K562 (cell line): ENCODE data around the gene LMBR1. TPM values are rescaled to one million over a fixed set of nuclear protein-coding genes. Genes with fewer than 3 reads are reported as not detected.
"Not testable (repeated sequence)": the region's sequence is repeated elsewhere in the genome, so short reads cannot be mapped to it uniquely, and the experiment has no call there.

ENCODE experiments used
- ATAC-seq: fragments of 200-7000 bp; cut with Tn5 transposase; 3 replicates; pipeline ENCODE4 v1.9.1; 2020; ENCODE audit warnings: moderate library complexity
- BruUV-seq: library from RNA; stranded (reverse); fragments of 400-500 nt; replicated peaks from 2 replicates; lab custom pipeline; 2021; lab: Mats Ljungman, UMichigan
- CTCF ChIA-PET: fragments of 300-600 bp; formaldehyde crosslinking; extraction: SDS; loops from one replicate; lab custom pipeline; 2021; ENCODE audit warnings: low intra/inter-chr PET ratio; lab: Yijun Ruan, JAX
- POLR2A ChIA-PET: fragments of 300-600, 350-650 bp; sonication (Branson Sonifier 250); formaldehyde crosslinking; extraction: SDS; loops from one replicate; lab custom pipeline; 2021; ENCODE audit warnings: antibody characterized with exemption, inconsistent platforms; lab: Yijun Ruan, JAX
- DNase-seq, 4 experiments: peaks; one replicate each; pipeline versions ENCODE4 v3.0.0 to v3.0.0-alpha.2; 2011 to 2018; ENCODE audit warnings: low spot score in 3 of 4, mixed read lengths in 3 of 4; ENCODE audit errors: extremely low read depth in 1 of 4
- FAIRE-seq: peaks from 2 replicates; lab custom pipeline; 2011; peaks lifted over from hg19 to GRCh38; lab: Jason Lieb, UNC
- H2AFZ ChIP-seq: 2 replicates; pipeline ENCODE4 v1.6.0; 2011; ENCODE audit warnings: low read depth, low read length, control low read depth, inconsistent platforms
- H3K27ac ChIP-seq: fragments of 200-600 bp; 3 replicates; pipeline ENCODE4 v1.8.0; 2011; ENCODE audit warnings: low read depth, mild to moderate bottlenecking, control low read depth, inconsistent platforms, low read length, moderate library complexity, mixed read lengths; ENCODE audit errors: extremely low read depth
- H3K27me3 ChIP-seq, 2 experiments: fragments of 300-600 bp in 1 of 2; 2 replicates in 1 of 2; 3 replicates in 1 of 2; pipeline versions ENCODE4 v1.6.0 to v1.8.0; 2011; ENCODE audit warnings: inconsistent platforms in 2 of 2, low read length in 2 of 2, mild to moderate bottlenecking in 1 of 2, mixed read lengths in 1 of 2, moderate library complexity in 1 of 2; ENCODE audit not compliant: control insufficient read depth in 2 of 2, insufficient read depth in 2 of 2
- H3K36me3 ChIP-seq: fragments of 300-600 bp; 3 replicates; pipeline ENCODE4 v1.8.0; 2011; ENCODE audit warnings: mild to moderate bottlenecking, low read length, inconsistent platforms; ENCODE audit not compliant: control insufficient read depth, insufficient read depth
- H3K4me1 ChIP-seq, 2 experiments: fragments of 200-600 bp in 1 of 2; replicated peaks in 1 of 2; 2 replicates in 1 of 2; 3 replicates in 1 of 2; pipeline versions ENCODE4 v1.5.1 to v1.8.0; 2011; ENCODE audit warnings: inconsistent platforms in 2 of 2, low read length in 2 of 2, mild to moderate bottlenecking in 1 of 2, mixed read lengths in 1 of 2, moderate library complexity in 1 of 2; ENCODE audit not compliant: control insufficient read depth in 2 of 2, insufficient read depth in 2 of 2
- H3K4me2 ChIP-seq: 2 replicates; pipeline ENCODE4 v1.6.1; 2011; ENCODE audit warnings: low read length, control low read depth, inconsistent platforms, mixed read lengths; ENCODE audit not compliant: insufficient read depth
- H3K4me3 ChIP-seq: fragments of 200-600 bp; sonication (generic), shearing (Covaris generic); 2 replicates; pipeline ENCODE4 v1.5.1; 2016; ENCODE audit warnings: control low read depth, inconsistent platforms
- H3K79me2 ChIP-seq: fragments of 200-600 bp; 3 replicates; pipeline ENCODE4 v1.8.0; 2011; ENCODE audit warnings: low read length, inconsistent platforms; ENCODE audit not compliant: control insufficient read depth, insufficient read depth
- H3K9ac ChIP-seq, 2 experiments: 2 replicates each; pipeline versions ENCODE4 v1.6.0 to v1.6.1; 2011; ENCODE audit warnings: low read depth in 2 of 2, low read length in 2 of 2, control low read depth in 1 of 2, inconsistent platforms in 1 of 2, mild to moderate bottlenecking in 1 of 2, mixed read lengths in 1 of 2; ENCODE audit not compliant: insufficient read depth in 1 of 2
- H3K9me1 ChIP-seq: one replicate; pipeline ENCODE4 v1.6.0; 2011; ENCODE audit warnings: inconsistent platforms, mild to moderate bottlenecking, low read length, moderate library complexity; ENCODE audit not compliant: control insufficient read depth, insufficient read depth
- H3K9me3 ChIP-seq: replicated peaks from 2 replicates; pipeline ENCODE4 v1.5.1; 2011; ENCODE audit warnings: low read depth, low read length, inconsistent platforms; ENCODE audit not compliant: control insufficient read depth, insufficient read depth
- H4K20me1 ChIP-seq: replicated peaks from 2 replicates; pipeline ENCODE4 v1.6.1; 2011; ENCODE audit warnings: low read length, inconsistent platforms, mixed read lengths; ENCODE audit not compliant: control insufficient read depth, insufficient read depth
- ARID1B ChIP-seq: fragments of 450-650 bp; IDR thresholded peaks from 2 replicates; pipeline ENCODE4 v1.6.1; 2016; ENCODE audit warnings: antibody characterized with exemption, mild to moderate bottlenecking, inconsistent platforms
- ATF1 ChIP-seq, 2 experiments: fragments of 450-650 bp in 1 of 2; IDR thresholded peaks; 2 replicates each; pipeline ENCODE4 v1.6.1; 2016; ENCODE audit warnings: missing compliant biosample characterization in 1 of 2, missing genetic modification characterization in 1 of 2
- C11orf30 ChIP-seq: fragments of 450-650 bp; IDR thresholded peaks from 2 replicates; pipeline ENCODE4 v1.6.1; 2016; ENCODE audit warnings: low read depth, mild to moderate bottlenecking
- CBFA2T2 ChIP-seq: fragments of 450-650 bp; conservative IDR thresholded peaks from 2 replicates; pipeline ENCODE4 v1.6.1; 2017; ENCODE audit warnings: mild to moderate bottlenecking
- CEBPB ChIP-seq: fragments of 450-650 bp; IDR thresholded peaks from 2 replicates; pipeline ENCODE4 v1.6.1; 2016; ENCODE audit warnings: missing genetic modification characterization, missing compliant biosample characterization
- CEBPG ChIP-seq, 3 experiments: fragments of 200-800 bp in 1 of 3; sonication (Bioruptor generic) in 1 of 3; sonication (generic) in 1 of 3; formaldehyde crosslinking in 1 of 3; IDR thresholded peaks in 2 of 3; conservative IDR thresholded peaks in 1 of 3; 2 replicates each; pipeline versions ENCODE4 v1.6.1 to v1.8.0; 2016 to 2022; ENCODE audit warnings: missing compliant biosample characterization in 2 of 3, missing genetic modification characterization in 2 of 3, mild to moderate bottlenecking in 1 of 3, missing genetic modification reagents in 1 of 3
- JUND ChIP-seq, 2 experiments: IDR thresholded peaks; 2 replicates in 1 of 2; 3 replicates in 1 of 2; pipeline ENCODE4 v1.6.1; 2011; ENCODE audit warnings: borderline replicate concordance in 2 of 2, low read depth in 2 of 2, low read length in 2 of 2, improper control_type of control experiment in 1 of 2, missing biosample characterization in 1 of 2, missing genetic modification characterization in 1 of 2, missing genetic modification reagents in 1 of 2
- NCOA4 ChIP-seq: fragments of 450-650 bp; IDR thresholded peaks from 2 replicates; pipeline ENCODE4 v1.6.1; 2018; ENCODE audit warnings: mild to moderate bottlenecking; ENCODE audit not compliant: partially characterized antibody
- WGBS: fragments of 100-300 bp; shearing (Covaris generic); methylation state at CpG from one replicate; pipeline ENCODE4 v1.1.6; 2016; ENCODE audit warnings: low coverage, mixed read lengths; ENCODE audit not compliant: insufficient coverage; ENCODE audit errors: missing lambda C conversion rate; 5-methylcytosine and 5-hydroxymethylcytosine counted together
- in situ Hi-C: fragments of 300-500 bp; cut with MboI; formaldehyde crosslinking; loops from 4 replicates; pipeline ENCODE4 v1.15.0; 2018; ENCODE audit warnings: inconsistent platforms, mixed read lengths
- intact Hi-C: fragments of 100-400 bp; cut with micrococcal nuclease; formaldehyde crosslinking; loops from 2 replicates; pipeline ENCODE4 v1.14.2; 2022
- polyA plus RNA-seq, 8 experiments: library from polyadenylated mRNA; depleted of rRNA in 4 of 8; stranded (reverse) in 5 of 8; unstranded in 3 of 8; fragments of >200 nt; fragmentation: Nextera tagmentation in 2 of 8; fragmentation: Illumina TruSeq in 1 of 8; extraction: Ambion mirVana in 2 of 8; extraction: Trizol in 1 of 8; gene quantifications; 2 replicates each; pipeline versions ENCODE4 v1.2.1 to v1.2.3, GENCODE V29; 2011 to 2014; ENCODE audit warnings: inconsistent platforms in 1 of 8, missing spikeins in 1 of 8
- total RNA-seq, 7 experiments: library from RNA; depleted of rRNA in 6 of 7; stranded (reverse); fragments of >200 nt in 6 of 7; fragmentation: Illumina TruSeq in 2 of 7; extraction: Trizol in 2 of 7; gene quantifications; 2 replicates each; pipeline versions ENCODE4 v1.2.1 to v1.2.3, GENCODE V29; 2011 to 2021; ENCODE audit warnings: low replicate concordance in 1 of 7
- TF ChIP-seq, protein P1 (sequence below): fragments of 250-450 bp; sonication (Bioruptor Pico); IDR thresholded peaks from 2 replicates; pipeline ENCODE4 v1.4.0; 2020; ENCODE audit warnings: mild to moderate bottlenecking, moderate library complexity
- TF ChIP-seq, protein P2 (sequence below): sonication (generic); formaldehyde crosslinking; IDR thresholded peaks from 2 replicates; pipeline ENCODE4 v1.8.0; 2023; ENCODE audit warnings: mild to moderate bottlenecking, missing genetic modification reagents
- TF ChIP-seq, protein P3 (sequence below), 2 experiments: fragments of 450-650 bp in 1 of 2; sonication (generic) in 1 of 2; formaldehyde crosslinking in 1 of 2; IDR thresholded peaks in 1 of 2; conservative IDR thresholded peaks in 1 of 2; 2 replicates each; pipeline versions ENCODE4 v1.6.1 to v1.8.1; 2016 to 2023; ENCODE audit warnings: mild to moderate bottlenecking in 2 of 2, moderate library complexity in 2 of 2, inconsistent platforms in 1 of 2, missing genetic modification reagents in 1 of 2

LMBR1 gene
- total and polyA plus RNA-seq, 9 of the 15 experiments (the other 6 are each of a cell fraction or from before 2014, with no cell fraction given), result 7.7 to 90.0 (median 59.9) TPM

DNA sequence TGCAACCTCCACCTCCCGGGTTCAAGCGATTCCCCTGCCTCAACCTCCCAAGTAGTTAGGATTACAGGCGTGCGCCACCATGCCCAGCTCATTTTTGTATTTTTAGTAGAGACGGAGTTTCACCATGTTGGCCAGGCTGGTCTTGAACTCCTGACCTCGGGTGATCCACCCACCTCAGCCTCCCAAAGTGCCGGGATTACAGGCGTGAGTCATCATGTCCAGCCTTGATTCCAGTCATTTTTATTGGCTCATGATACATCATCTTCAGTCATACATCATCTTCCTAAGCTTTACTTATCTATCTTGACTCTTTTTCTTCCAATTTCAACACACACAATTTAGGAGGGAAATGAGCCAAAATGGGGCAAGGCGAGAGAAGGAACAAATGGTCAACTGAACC, 7.1 kb upstream of the LMBR1 start (continued):
- peak; percentile 29; the same call in 1 of the 2 replicates for TF ChIP-seq JUND (IDR thresholded peaks at IDR 0.05; ENCODE audit: borderline replicate concordance, low read depth, low read length)
- not testable (repeated sequence) for TF ChIP-seq JUND (tag; IDR thresholded peaks at IDR 0.05; ENCODE audit: borderline replicate concordance, low read depth, low read length); CEBPG (CRISPR knock-in tag; IDR thresholded peaks at IDR 0.05)
- 0 out of 4 replicates have a peak, but pooled peaks of 1 of the 2 experiments have one; percentile 16 for TF ChIP-seq CEBPG (tag; conservative IDR thresholded peaks at IDR 0.05 in 1 of 2, IDR thresholded peaks at IDR 0.05 in 1 of 2)
- TF ChIP-seq ARID1B, result peak; percentile 29; the same call in 1 of the 2 replicates
- TF ChIP-seq C11orf30, result 0 out of 2 replicates have a peak, but pooled peaks have one; percentile 11

DNA sequence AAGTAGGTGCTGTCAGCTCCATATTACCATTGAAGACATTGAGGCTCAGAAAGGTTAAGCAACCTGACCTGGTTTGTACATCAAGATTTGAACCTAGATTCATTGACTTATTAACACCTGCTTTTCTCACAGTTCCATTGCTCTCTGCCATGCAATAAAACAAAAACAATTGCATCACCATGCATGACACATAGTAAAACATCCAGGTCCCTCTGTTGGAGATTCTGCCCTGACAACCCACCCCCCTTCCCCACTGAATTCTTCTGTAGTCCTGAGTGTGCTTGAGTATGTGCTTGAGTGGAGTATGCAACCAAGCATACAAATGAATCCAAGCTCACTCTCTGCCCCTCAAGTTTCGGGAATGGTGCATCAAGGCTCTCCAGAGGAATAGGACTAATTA, 6.0 kb upstream of the LMBR1 start:
- Histone ChIP-seq H3K27ac (no peak overlapping the region), H3K4me2 (no peak overlapping the region), H3K4me3 (no peak overlapping the region), H2AFZ (no peak overlapping the region), H3K9me3 (no peaks in the 10 kb centered on the region), H3K9ac (no peak overlapping the region), H3K36me3 (no peaks in the 10 kb centered on the region), H3K27me3 (no peaks in the 10 kb centered on the region), H3K79me2 (peaks cover under 1% of the 10 kb centered on the region; the same call in 1 of the 3 replicates), H4K20me1 (no peaks in the 10 kb centered on the region), H3K9me1 (no peaks in the 10 kb centered on the region), H3K4me1 (peaks cover 11 to 26% of the 10 kb centered on the region in 2 experiments)
- intact Hi-C loops, result no loop called here
- in situ Hi-C loops, result no loop called here
- BruUV-seq, result no TSS peak
- FAIRE-seq (no peak), DNase-seq (no peak), ATAC-seq (no peak)
- TF ChIP-seq, protein P1, sequence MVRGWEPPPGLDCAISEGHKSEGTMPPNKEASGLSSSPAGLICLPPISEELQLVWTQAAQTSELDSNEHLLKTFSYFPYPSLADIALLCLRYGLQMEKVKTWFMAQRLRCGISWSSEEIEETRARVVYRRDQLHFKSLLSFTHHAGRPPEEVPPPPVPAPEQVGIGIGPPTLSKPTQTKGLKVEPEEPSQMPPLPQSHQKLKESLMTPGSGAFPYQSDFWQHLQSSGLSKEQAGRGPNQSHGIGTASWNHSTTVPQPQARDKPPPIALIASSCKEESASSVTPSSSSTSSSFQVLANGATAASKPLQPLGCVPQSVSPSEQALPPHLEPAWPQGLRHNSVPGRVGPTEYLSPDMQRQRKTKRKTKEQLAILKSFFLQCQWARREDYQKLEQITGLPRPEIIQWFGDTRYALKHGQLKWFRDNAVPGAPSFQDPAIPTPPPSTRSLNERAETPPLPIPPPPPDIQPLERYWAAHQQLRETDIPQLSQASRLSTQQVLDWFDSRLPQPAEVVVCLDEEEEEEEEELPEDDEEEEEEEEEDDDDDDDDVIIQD (CRISPR knock-in tag), result no peak
- TF ChIP-seq, protein P2, sequence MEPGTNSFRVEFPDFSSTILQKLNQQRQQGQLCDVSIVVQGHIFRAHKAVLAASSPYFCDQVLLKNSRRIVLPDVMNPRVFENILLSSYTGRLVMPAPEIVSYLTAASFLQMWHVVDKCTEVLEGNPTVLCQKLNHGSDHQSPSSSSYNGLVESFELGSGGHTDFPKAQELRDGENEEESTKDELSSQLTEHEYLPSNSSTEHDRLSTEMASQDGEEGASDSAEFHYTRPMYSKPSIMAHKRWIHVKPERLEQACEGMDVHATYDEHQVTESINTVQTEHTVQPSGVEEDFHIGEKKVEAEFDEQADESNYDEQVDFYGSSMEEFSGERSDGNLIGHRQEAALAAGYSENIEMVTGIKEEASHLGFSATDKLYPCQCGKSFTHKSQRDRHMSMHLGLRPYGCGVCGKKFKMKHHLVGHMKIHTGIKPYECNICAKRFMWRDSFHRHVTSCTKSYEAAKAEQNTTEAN (CRISPR knock-in tag), result no peak
- TF ChIP-seq CBFA2T2 (0 out of 2 replicates have a peak, but pooled peaks have one; percentile 1), NCOA4 (no peak), CEBPG (CRISPR knock-in tag; IDR thresholded peaks at IDR 0.05) (peak; percentile 66; the same call in 1 of the 2 replicates), CEBPG (tag; conservative IDR thresholded peaks at IDR 0.05 in 1 of 2, IDR thresholded peaks at IDR 0.05 in 1 of 2) (peak in 1 of 2 experiments; percentile 85; a peak in 2 of 4 replicates), ATF1 (CRISPR knock-in tag; IDR thresholded peaks at IDR 0.05) (no peak), ATF1 (tag; IDR thresholded peaks at IDR 0.05) (no peak), CEBPB (tag) (peak; percentile 69)
- TF ChIP-seq, protein P3, sequence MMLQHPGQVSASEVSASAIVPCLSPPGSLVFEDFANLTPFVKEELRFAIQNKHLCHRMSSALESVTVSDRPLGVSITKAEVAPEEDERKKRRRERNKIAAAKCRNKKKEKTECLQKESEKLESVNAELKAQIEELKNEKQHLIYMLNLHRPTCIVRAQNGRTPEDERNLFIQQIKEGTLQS (IDR thresholded peaks at IDR 0.05), result peak; percentile 82
- TF ChIP-seq, protein P3 (CRISPR knock-in tag; conservative IDR thresholded peaks at IDR 0.05), result no peak
- CTCF ChIA-PET, result no interaction called here
- 45% methylated on average over 1 of the region's 1 CpG for WGBS
- POLR2A ChIA-PET, result interaction anchor here (0.6 to 0.7 kb wide), 3 partner anchors 74 to 341 kb away, joined by 3 to 4 read pairs (median 4); no protein-coding TSS in a partner anchor
